ENCODE measurements around the gene RABGEF1.
"Not testable (repeated sequence)": the region's sequence is repeated elsewhere in the genome, so short reads cannot be mapped to it uniquely, and the experiment has no call there.

RABGEF1 gene

DNA sequence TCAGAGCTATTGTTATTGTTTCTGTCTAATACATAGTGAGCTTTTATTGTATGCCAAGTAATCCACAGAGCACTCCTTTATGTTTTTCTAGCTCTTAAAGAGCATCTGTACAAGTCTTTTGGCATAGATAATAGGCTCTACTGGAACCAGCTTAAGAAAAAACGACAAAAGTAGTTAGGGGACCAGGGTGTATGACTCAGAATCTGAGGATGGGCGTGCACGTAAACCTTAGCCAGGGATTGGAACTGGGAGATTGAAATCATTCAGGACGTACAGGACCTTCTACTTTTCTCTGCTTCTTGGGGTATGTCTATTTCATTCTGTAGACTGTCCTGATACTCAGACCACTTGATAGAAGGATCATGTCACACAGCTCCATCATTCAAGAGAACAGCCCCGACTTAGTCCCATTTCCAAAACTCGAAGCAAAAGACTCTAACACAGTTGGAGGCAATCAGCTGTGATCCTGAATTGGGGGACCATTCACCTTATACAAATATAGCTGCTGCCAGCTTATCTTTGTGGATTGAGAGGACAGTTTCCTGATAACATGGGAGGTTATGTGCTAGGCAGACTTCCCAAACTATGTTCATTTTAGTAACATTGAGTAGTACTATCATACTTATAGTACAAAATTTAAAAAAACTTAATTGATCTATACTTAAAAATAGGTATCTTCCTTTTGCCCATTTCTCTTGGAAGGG is 24.9 kb downstream of the RABGEF1 start:
- DNase-seq (ENCODE audit: low spot score), result not testable (repeated sequence)

DNA sequence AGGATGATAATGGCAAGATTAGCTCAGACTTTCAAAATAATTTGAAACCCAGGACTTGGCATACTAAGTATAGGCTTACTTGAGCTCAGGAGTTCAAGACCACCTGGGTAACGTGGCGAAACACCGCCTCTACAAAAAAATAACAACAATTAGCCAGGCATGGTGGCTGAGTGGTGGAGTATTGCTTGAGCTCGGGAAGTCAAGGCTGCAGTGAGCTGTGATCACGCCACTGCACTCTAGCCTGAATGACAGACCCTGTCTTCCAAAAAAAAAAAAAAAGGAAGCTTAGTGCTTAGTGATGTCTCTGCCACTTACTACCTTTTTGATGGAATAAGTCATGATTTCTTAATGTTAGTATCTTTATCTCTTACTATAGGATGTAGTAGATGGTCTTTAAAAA is 25.5 kb downstream of the RABGEF1 start:
- DNase-seq (ENCODE audit: low spot score), result no peak

- DNase-seq (ENCODE audit: low spot score), result not testable (repeated sequence)
Measured at GRCh38 chr7:66767486-66767885, 27.0 kb downstream of the RABGEF1 start.

GRCh38 chr7:66768865-66769832 is 28.6 kb downstream of the RABGEF1 start:
- no peak for DNase-seq (ENCODE audit: low spot score)

DNA sequence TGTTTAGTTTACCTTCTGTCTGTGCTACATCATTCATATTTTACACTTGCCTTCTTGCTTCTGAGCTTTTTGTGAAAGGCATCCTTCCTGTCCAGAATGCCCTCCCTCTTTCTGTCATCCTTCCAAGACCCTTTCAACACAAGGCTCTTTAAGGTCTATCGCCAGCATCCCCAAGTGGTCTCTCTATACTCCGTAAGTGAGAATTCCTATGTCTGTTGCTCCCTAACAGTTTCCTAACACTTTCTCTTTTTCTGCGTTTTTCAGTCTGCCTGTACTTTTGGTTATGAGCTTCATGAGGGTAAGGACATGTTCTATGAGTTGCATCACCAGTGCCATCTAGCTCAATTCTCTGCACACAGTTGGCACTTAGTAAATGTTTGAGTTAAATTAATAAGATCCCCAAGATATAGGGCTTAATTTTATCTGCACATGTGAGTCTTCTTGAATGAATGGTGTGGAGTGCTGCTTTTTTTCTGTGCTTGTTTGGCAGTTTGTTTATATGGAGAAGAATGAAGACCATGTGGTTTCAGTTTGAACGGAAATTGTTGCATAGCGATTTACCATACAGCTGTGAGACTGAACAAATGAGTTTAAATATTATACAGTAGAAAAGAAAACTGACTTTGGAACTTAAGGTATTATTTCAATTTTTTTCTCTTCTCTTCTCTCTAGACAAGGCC is 29.4 kb downstream of the RABGEF1 start:
- DNase-seq (ENCODE audit: low spot score), result no peak

DNA sequence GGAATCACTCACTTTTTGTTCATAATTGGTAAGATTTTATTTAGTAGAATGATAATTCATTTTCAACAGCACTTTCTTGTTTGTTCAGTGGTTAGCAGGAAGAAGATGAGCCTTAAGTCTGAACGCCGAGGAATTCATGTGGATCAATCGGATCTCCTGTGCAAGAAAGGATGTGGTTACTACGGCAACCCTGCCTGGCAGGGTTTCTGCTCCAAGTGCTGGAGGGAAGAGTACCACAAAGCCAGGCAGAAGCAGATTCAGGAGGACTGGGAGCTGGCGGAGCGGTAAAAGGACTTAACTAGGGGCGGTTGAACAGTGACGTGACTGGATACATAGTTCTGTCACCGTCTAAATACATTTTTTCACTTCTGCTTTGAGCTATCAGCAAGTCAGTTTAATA is 31.3 kb downstream of the RABGEF1 start:
- no peak for DNase-seq (ENCODE audit: low spot score)

- not testable (repeated sequence) for DNase-seq (ENCODE audit: low spot score)
Measured at GRCh38 chr7:66773744-66774143, 33.2 kb downstream of the RABGEF1 start.

DNA sequence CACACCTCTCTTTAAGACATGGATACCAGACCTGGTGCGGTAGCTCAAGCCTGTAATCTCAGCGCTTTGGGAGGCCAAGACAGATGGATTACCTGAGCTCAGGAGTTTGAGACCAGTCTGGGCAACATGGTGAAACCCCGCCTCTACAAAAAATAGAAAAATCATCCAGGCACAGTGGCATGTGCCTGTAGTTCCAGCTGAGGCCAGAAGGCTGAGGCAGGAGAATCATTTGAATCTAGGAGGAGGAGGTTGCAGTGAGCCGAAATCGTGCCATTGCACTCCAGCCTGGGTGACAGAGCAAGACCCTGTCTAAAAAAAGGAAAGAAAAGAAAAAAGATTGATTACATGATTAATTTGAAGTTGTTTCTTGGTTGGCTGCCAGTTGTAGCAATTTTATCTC is 35.9 kb downstream of the RABGEF1 start:
- not testable (repeated sequence) for DNase-seq (ENCODE audit: low spot score)

GRCh38 chr7:66776800-66777442 is 36.4 kb downstream of the RABGEF1 start:
- DNase-seq (ENCODE audit: low spot score), result no peak

GRCh38 chr7:66778201-66778600 is 37.7 kb downstream of the RABGEF1 start:
- DNase-seq (ENCODE audit: low spot score), result no peak

GRCh38 chr7:66779669-66780409 is 39.3 kb downstream of the RABGEF1 start:
- DNase-seq (ENCODE audit: low spot score), result peak; percentile 12

DNA sequence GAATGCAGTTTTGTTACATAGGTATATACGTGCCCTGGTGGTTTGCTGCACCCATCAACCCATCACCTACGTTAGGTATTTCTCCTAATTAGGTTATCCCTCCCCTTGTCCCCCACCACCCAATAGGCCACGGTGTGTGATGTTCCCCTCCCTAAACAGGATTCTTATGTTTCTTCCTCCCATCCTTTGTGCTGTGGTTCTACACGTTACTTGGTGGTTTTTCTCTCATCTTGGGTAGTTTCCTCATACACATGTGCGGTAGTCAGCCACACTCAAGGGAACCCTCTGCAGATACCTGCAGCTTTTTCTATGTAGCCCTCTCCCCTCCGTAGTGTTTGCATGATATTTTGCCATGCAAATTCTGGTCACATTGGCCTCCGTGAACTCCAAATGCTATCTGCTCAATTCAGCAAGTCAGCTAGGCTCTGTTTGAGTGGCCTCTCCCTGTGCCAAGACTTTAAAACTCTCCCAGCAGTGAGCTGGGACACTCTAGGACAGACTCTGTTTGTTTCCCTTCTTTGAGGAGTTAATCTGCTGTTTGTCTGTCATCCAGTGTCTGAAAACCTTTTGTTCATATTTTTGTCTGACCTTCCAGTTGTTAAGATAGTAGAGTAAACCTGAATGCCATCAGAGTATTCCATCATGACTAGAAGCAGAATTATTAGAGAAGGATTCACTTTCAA is 41.0 kb downstream of the RABGEF1 start:
- no peak for DNase-seq (ENCODE audit: low spot score)

DNA sequence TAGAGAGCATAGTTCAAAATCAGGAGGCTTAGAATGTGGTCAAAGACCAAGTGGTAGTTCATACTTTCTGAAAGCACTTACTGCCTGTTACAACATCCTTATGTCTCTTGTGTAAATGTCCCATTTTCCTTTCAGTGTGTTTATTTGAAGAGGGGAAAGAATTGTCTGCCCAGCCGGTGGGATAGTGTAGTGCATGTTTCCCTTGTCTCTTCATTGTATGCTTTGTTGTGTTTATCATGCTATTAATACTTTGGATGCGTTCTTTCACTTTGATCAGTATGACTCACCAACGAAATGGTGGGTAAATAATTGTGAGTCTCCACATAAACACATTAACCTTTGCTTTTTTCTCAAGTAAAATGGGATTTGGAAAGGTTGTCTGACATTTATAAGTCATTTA is 42.3 kb downstream of the RABGEF1 start:
- not testable (repeated sequence) for DNase-seq (ENCODE audit: low spot score)

DNA sequence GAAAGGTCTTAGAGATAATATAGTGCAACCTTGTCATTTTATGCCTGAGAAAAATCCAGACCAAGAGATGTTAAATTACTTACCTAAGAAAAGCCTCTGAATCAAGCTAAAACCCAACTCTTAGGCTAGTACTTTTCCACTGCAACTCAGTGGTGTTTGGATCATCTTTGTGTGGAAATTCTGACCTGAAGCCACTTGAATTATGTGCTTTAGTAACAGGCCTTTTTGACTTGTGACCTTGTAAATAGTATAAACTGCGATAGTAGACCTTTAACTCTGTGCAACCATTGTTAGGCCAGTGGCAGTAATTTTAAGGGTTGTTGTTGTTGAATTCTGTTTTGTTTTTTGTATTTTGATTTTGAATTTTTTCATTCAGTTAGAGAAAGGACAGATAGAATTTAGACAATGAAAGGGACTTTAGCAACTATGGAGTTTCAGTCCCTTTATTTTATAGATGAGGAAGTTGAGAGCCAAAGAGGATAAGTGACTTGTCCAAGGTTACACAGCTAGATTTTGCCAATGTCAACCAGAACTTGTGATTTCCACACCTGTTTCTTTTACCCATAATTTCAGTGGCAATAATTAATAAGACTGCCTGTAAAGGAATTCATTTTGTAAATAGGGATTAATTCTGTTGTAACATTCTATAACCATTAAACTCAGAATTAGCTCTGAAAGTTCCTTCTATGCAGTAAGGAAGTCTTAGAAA is 43.5 kb downstream of the RABGEF1 start:
- DNase-seq (ENCODE audit: low spot score), result not testable (repeated sequence)

GRCh38 chr7:66790196-66790595 is 49.7 kb downstream of the RABGEF1 start:
- DNase-seq (ENCODE audit: low spot score), result no peak

DNA sequence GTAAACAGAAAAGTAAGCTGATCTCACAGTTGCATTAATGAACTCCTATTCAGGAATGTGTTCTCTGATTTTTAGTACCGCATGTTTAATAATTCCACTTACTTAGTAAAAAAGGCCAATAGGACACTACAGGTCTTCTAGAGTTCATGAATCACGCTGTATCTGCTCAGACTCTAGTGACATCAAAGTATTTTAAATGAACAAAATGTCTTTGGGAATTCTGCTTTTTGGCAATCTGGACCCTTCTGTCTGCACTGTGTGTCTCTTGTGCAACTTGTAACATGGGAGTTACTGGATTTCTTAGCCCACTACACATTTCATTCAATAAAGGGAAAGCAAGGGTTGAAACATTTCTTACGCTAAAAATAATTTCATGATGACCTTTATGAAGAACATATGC is 50.2 kb downstream of the RABGEF1 start:
- no peak for DNase-seq (ENCODE audit: low spot score)

DNA sequence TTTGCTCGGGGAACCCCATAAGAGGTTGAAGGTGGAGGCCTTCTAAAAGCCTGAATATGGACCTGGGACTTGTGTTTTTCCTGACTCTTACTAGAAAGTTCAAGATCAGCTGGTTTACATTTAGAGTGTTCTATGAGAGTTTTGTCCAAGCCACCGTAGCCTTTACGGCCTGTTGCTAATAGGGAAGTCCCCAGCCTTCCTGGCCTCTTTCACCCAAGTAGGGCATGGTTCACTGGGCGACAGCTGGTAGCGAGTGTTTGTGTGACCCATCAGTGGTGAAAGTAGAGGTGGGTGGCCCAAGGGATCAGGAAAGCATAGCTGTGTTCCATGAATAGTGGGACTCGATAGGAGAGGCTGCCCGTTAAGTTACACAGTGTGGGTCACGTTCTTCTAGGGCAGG is 60.1 kb downstream of the RABGEF1 start:
- DNase-seq (ENCODE audit: low spot score), result no peak

DNA sequence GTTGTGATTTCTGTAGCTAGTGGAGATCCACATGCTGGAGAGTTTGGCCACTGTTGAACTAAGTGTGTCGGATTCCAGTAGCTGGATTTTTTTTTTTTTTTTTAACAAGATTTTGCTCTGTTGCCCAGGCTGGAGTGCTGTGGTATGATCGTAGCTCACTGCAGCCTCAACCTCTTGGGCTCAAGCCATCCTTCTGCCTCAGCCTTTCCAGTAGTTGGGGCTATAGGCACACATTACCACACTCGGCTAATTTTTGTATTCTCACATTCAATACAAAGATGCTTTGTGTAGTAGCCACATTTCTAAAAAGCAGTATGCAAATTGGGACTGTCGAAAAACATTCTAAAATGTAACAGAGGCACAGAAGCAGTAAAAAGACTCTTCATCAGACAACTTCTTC is 63.5 kb downstream of the RABGEF1 start:
- no peak for DNase-seq (ENCODE audit: low spot score)

- no peak for DNase-seq (ENCODE audit: low spot score)
Measured at GRCh38 chr7:66807736-66808135, 67.2 kb downstream of the RABGEF1 start.

GRCh38 chr7:66810716-66811115 is 70.2 kb downstream of the RABGEF1 start:
- no peak for DNase-seq (ENCODE audit: low spot score)
